Thyroid gland (tissue), 4 donors: ENCODE results near the gene TRAPPC2.

Experiments
- CTCF ChIP-seq, 6 experiments: fragments of 200-600 bp in 3 of 6; fragments of 450-650 bp in 3 of 6; sonication (generic) in 3 of 6; IDR thresholded peaks; one replicate each; pipeline ENCODE4 v1.5.1; 2016 to 2019; ENCODE audit warnings: antibody characterized with exemption in 6 of 6, mild to moderate bottlenecking in 2 of 6, inconsistent platforms in 1 of 6, moderate library complexity in 1 of 6
- POLR2A ChIP-seq, 2 donors: fragments of 450-650 bp; IDR thresholded peaks; one replicate each; pipeline ENCODE4 v1.6.1; 2017; ENCODE audit warnings: antibody characterized with exemption in 2 of 2, mild to moderate bottlenecking in 2 of 2, moderate library complexity in 1 of 2

GRCh38 chrX:13695601-13696115, 38.8 kb downstream of the TRAPPC2 start:
- TF ChIP-seq CTCF (IDR thresholded peaks at IDR 0.05): no peak
- no peak for TF ChIP-seq POLR2A (IDR thresholded peaks at IDR 0.05)
